ENCODE results near the gene RPS6KA5.

The RPS6KA5 gene

GRCh38 chr14:90924621-90925340 lies 135.7 kb downstream of the RPS6KA5 start:
- H3K27ac ChIP-seq, result no peak overlapping the region
- no peak for TF ChIP-seq CTCF (conservative IDR thresholded peaks at IDR 0.05)

- H3K27ac ChIP-seq, result no peak overlapping the region
- no peak for TF ChIP-seq CTCF (conservative IDR thresholded peaks at IDR 0.05)
Observed at GRCh38 chr14:90922141-90922540, 138.3 kb downstream of the RPS6KA5 start.

GRCh38 chr14:90911121-90911520 lies 149.3 kb downstream of the RPS6KA5 start:
- no peak for TF ChIP-seq CTCF (conservative IDR thresholded peaks at IDR 0.05)
- no peak overlapping the region for H3K27ac ChIP-seq

GRCh38 chr14:90907178-90907577 lies 153.3 kb downstream of the RPS6KA5 start:
- no peak for TF ChIP-seq CTCF (conservative IDR thresholded peaks at IDR 0.05)
- no peak overlapping the region for H3K27ac ChIP-seq

GRCh38 chr14:90905531-90905930 lies 154.9 kb downstream of the RPS6KA5 start:
- TF ChIP-seq CTCF (conservative IDR thresholded peaks at IDR 0.05), result no peak
- no peak overlapping the region for H3K27ac ChIP-seq

GRCh38 chr14:90903101-90903500 lies 157.3 kb downstream of the RPS6KA5 start:
- peak; percentile 78 for TF ChIP-seq CTCF (conservative IDR thresholded peaks at IDR 0.05)
- H3K27ac ChIP-seq, result no peak overlapping the region

GRCh38 chr14:90900476-90901083 lies 159.9 kb downstream of the RPS6KA5 start:
- TF ChIP-seq CTCF (conservative IDR thresholded peaks at IDR 0.05), result peak; percentile 57
- no peak overlapping the region for H3K27ac ChIP-seq

Data from VCaP (cell line).